GM23338 (cell line): Measurements from ENCODE around the gene STK4. TPM values are rescaled to one million over a fixed set of nuclear protein-coding genes. Genes with fewer than 3 reads are reported as not detected.

Source experiments
- ATAC-seq: fragments of 200-7000 bp; cut with Tn5 transposase; 3 replicates; pipeline ENCODE4 v1.9.1; 2020
- DNase-seq: peaks from one replicate; pipeline ENCODE4 v3.0.0-alpha.2; 2015; ENCODE audit warnings: low spot score
- H2AFZ ChIP-seq: fragments of 200-600 bp; sonication (generic); 2 replicates; pipeline ENCODE4 v1.8.0; 2016; ENCODE audit warnings: antibody characterized with exemption, mild to moderate bottlenecking, moderate library complexity
- H3F3A ChIP-seq: fragments of 200-600 bp; sonication (generic); replicated peaks from 2 replicates; pipeline ENCODE4 v1.8.0; 2017; ENCODE audit warnings: antibody characterized with exemption, mixed run types, low read depth
- H3K27ac ChIP-seq: fragments of 200-600 bp; sonication (generic); 2 replicates; pipeline ENCODE4 v1.6.1; 2016; ENCODE audit warnings: low read depth
- H3K27me3 ChIP-seq: fragments of 200-600 bp; sonication (generic); 2 replicates; pipeline ENCODE4 v1.8.0; 2016; ENCODE audit warnings: mild to moderate bottlenecking, mixed run types, moderate library complexity; ENCODE audit not compliant: insufficient read depth
- H3K36me3 ChIP-seq: fragments of 200-600 bp; sonication (generic); 2 replicates; pipeline ENCODE4 v1.8.0; 2016; ENCODE audit warnings: mild to moderate bottlenecking; ENCODE audit not compliant: insufficient read depth
- H3K4me1 ChIP-seq: fragments of 200-600 bp; sonication (generic); 2 replicates; pipeline ENCODE4 v1.8.0; 2016; ENCODE audit warnings: mild to moderate bottlenecking, moderate library complexity; ENCODE audit not compliant: insufficient read depth
- H3K4me2 ChIP-seq: fragments of 200-600 bp; sonication (generic); 2 replicates; pipeline ENCODE4 v1.7.1; 2017; ENCODE audit warnings: mixed run types
- H3K4me3 ChIP-seq: fragments of 200-600 bp; sonication (generic); 2 replicates; pipeline ENCODE4 v1.6.1; 2016; ENCODE audit warnings: mixed run types
- H3K79me2 ChIP-seq: fragments of 200-600 bp; sonication (generic); replicated peaks from 2 replicates; pipeline ENCODE4 v1.8.0; 2017; ENCODE audit warnings: mild to moderate bottlenecking; ENCODE audit not compliant: insufficient read depth
- H3K9me2 ChIP-seq: fragments of 200-600 bp; sonication (generic); 2 replicates; pipeline ENCODE4 v1.8.0; 2017; ENCODE audit not compliant: insufficient read depth
- H4K20me1 ChIP-seq: fragments of 200-600 bp; sonication (generic); replicated peaks from 2 replicates; pipeline ENCODE4 v1.8.0; 2017; ENCODE audit warnings: mild to moderate bottlenecking; ENCODE audit not compliant: insufficient read depth
- H3K27ac Mint-ChIP-seq: 2 replicates; pipeline ENCODE4 v1.8.0; 2020; ENCODE audit warnings: inconsistent platforms, mild to moderate bottlenecking, moderate library complexity, mixed read lengths
- H3K27me3 Mint-ChIP-seq: 3 replicates; pipeline ENCODE4 v1.8.0; 2022; ENCODE audit warnings: low read depth, mild to moderate bottlenecking, moderate library complexity, mixed read lengths, inconsistent platforms; ENCODE audit not compliant: insufficient read depth, poor library complexity
- H3K36me3 Mint-ChIP-seq: 3 replicates; pipeline ENCODE4 v1.8.0; 2021; ENCODE audit warnings: low read depth, mild to moderate bottlenecking, inconsistent platforms, moderate library complexity, mixed read lengths
- H3K4me1 Mint-ChIP-seq: 3 replicates; pipeline ENCODE4 v1.8.0; 2020; ENCODE audit warnings: mild to moderate bottlenecking, inconsistent platforms, mixed read lengths
- H3K4me3 Mint-ChIP-seq: 3 replicates; pipeline ENCODE4 v1.8.0; 2021; ENCODE audit warnings: moderate library complexity, mild to moderate bottlenecking, inconsistent platforms, mixed read lengths
- H3K9me3 Mint-ChIP-seq: 3 replicates; pipeline ENCODE4 v1.8.0; 2020; ENCODE audit warnings: moderate library complexity, mild to moderate bottlenecking, inconsistent platforms, mixed read lengths
- CREB1 ChIP-seq: fragments of 250-450 bp; sonication (Bioruptor Pico); IDR thresholded peaks from 2 replicates; pipeline ENCODE4 v1.5.0; 2020; ENCODE audit warnings: low read depth, mild to moderate bottlenecking, moderate library complexity
- ETS1 ChIP-seq: IDR thresholded peaks from 2 replicates; pipeline ENCODE4 v1.6.1; 2016; ENCODE audit warnings: antibody characterized with exemption
- EZH2 ChIP-seq: fragments of 200-600 bp; sonication (generic); IDR thresholded peaks from one replicate; pipeline ENCODE4 v1.8.0; 2017; ENCODE audit warnings: antibody characterized with exemption, mild to moderate bottlenecking, low read depth; ENCODE audit not compliant: unreplicated experiment
- POLR2AphosphoS5 ChIP-seq: IDR thresholded peaks from 2 replicates; pipeline ENCODE4 v1.6.1; 2016; ENCODE audit warnings: antibody characterized with exemption, low read depth
- ZNF331 ChIP-seq: fragments of 250-450 bp; sonication (Bioruptor Pico); IDR thresholded peaks from 2 replicates; pipeline ENCODE4 v1.5.0; 2020; ENCODE audit warnings: low read depth, mild to moderate bottlenecking, moderate library complexity
- polyA plus RNA-seq: library from polyadenylated mRNA; unstranded; fragments of >200 nt; fragmentation: Nextera tagmentation; extraction: Ambion mirVana; gene quantifications from 2 replicates; pipeline ENCODE4 v1.2.1, GENCODE V29; 2016
- total RNA-seq: library from RNA; depleted of rRNA; stranded (reverse); fragments of >200 nt; shearing (Covaris generic); gene quantifications from 2 replicates; pipeline ENCODE4 v1.2.3, GENCODE V29; 2014
- TF ChIP-seq, protein P1 (sequence below), 2 experiments: fragments of 200-600 bp in 1 of 2; sonication (generic) in 1 of 2; conservative IDR thresholded peaks; 2 replicates each; pipeline versions ENCODE4 v1.5.1 to v1.6.1; 2016 to 2017; ENCODE audit warnings: antibody characterized with exemption in 2 of 2, low read depth in 2 of 2, mild to moderate bottlenecking in 2 of 2, moderate library complexity in 1 of 2
- TF ChIP-seq, protein P2 (sequence below): fragments of 250-450 bp; sonication (Bioruptor Pico); IDR thresholded peaks from 2 replicates; pipeline ENCODE4 v1.5.0; 2020; ENCODE audit warnings: mild to moderate bottlenecking, moderate library complexity

Gene STK4
- total and polyA plus RNA-seq, 2 experiments from 2014 or later = 37.7 to 58.7 TPM

- H3K4me3 ChIP-seq = no peak overlapping the region
- no peak overlapping the region; the same call in 1 of the 2 replicates for H3K27ac Mint-ChIP-seq
- H3K9me3 Mint-ChIP-seq = no peaks in the 10 kb centered on the region
- H3K79me2 ChIP-seq = no peaks in the 10 kb centered on the region
- H2AFZ ChIP-seq = no peak overlapping the region
- DNase-seq (peak; percentile 43), ATAC-seq (peak; percentile 83)
- H3F3A ChIP-seq = peaks cover 3% of the 10 kb centered on the region; the same call in 1 of the 2 replicates
- no peaks in the 10 kb centered on the region for H3K4me1 ChIP-seq
- no peaks in the 10 kb centered on the region for H3K9me2 ChIP-seq
- no peak overlapping the region for H3K4me3 Mint-ChIP-seq
- H3K4me2 ChIP-seq = no peak overlapping the region
- no peaks in the 10 kb centered on the region for H3K27me3 Mint-ChIP-seq
- peaks cover 68% of the 10 kb centered on the region for H3K36me3 Mint-ChIP-seq
- H3K27ac ChIP-seq = no peak overlapping the region
- peaks cover 24% of the 10 kb centered on the region for H3K36me3 ChIP-seq
- H4K20me1 ChIP-seq = peaks cover 13% of the 10 kb centered on the region
- no peaks in the 10 kb centered on the region for H3K4me1 Mint-ChIP-seq
- no peaks in the 10 kb centered on the region for H3K27me3 ChIP-seq
- TF ChIP-seq, protein P1, sequence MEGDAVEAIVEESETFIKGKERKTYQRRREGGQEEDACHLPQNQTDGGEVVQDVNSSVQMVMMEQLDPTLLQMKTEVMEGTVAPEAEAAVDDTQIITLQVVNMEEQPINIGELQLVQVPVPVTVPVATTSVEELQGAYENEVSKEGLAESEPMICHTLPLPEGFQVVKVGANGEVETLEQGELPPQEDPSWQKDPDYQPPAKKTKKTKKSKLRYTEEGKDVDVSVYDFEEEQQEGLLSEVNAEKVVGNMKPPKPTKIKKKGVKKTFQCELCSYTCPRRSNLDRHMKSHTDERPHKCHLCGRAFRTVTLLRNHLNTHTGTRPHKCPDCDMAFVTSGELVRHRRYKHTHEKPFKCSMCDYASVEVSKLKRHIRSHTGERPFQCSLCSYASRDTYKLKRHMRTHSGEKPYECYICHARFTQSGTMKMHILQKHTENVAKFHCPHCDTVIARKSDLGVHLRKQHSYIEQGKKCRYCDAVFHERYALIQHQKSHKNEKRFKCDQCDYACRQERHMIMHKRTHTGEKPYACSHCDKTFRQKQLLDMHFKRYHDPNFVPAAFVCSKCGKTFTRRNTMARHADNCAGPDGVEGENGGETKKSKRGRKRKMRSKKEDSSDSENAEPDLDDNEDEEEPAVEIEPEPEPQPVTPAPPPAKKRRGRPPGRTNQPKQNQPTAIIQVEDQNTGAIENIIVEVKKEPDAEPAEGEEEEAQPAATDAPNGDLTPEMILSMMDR (conservative IDR thresholded peaks at IDR 0.05; ENCODE audit: low read depth in 2 of 2) = peak; percentile 33 to 36; a peak in 3 of 4 replicates
- TF ChIP-seq CREB1 = no peak
These were observed 23.9 kb upstream of the STK4 start for GRCh38 chr20:44942264-44942973.

DNA sequence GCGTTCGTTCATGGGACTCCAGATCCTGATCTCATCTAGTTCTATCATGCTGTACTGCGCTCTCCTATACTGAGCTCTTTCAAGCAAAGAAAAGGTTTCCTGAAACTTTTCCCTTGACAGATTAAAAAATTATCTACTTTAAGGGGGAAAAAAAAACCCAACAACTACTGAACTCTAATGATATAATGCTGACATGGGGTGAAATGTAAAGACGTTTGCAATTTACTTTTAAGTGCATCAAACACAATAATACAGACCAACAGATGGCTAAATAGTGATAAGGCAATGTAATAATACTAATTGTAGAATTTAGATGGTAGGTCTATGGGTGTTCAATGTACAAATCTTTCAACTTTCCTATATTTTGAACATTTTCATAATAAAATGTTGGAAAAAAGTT, 22.5 kb upstream of the STK4 start:
- Mint-ChIP-seq H3K9me3 (no peaks in the 10 kb centered on the region), H3K36me3 (peaks cover 67% of the 10 kb centered on the region), H3K27me3 (no peaks in the 10 kb centered on the region), H3K27ac (no peak overlapping the region), H3K4me3 (no peak overlapping the region), H3K4me1 (no peaks in the 10 kb centered on the region)
- Histone ChIP-seq H3K4me2 (no peak overlapping the region), H4K20me1 (peaks cover 16% of the 10 kb centered on the region), H3F3A (peaks cover 7% of the 10 kb centered on the region; the same call in 1 of the 2 replicates), H3K9me2 (no peaks in the 10 kb centered on the region), H3K27me3 (no peaks in the 10 kb centered on the region), H3K4me3 (no peak overlapping the region), H2AFZ (no peak overlapping the region), H3K36me3 (peaks cover 23% of the 10 kb centered on the region; the same call in 1 of the 2 replicates), H3K27ac (no peak overlapping the region), H3K79me2 (no peaks in the 10 kb centered on the region), H3K4me1 (no peaks in the 10 kb centered on the region)
- ATAC-seq (no peak), DNase-seq (no peak)
- TF ChIP-seq CREB1 (no peak), ZNF331 (CRISPR knock-in tag) (no peak), ETS1 (no peak), EZH2 (no peak), POLR2AphosphoS5 (no peak)
- TF ChIP-seq, protein P2, sequence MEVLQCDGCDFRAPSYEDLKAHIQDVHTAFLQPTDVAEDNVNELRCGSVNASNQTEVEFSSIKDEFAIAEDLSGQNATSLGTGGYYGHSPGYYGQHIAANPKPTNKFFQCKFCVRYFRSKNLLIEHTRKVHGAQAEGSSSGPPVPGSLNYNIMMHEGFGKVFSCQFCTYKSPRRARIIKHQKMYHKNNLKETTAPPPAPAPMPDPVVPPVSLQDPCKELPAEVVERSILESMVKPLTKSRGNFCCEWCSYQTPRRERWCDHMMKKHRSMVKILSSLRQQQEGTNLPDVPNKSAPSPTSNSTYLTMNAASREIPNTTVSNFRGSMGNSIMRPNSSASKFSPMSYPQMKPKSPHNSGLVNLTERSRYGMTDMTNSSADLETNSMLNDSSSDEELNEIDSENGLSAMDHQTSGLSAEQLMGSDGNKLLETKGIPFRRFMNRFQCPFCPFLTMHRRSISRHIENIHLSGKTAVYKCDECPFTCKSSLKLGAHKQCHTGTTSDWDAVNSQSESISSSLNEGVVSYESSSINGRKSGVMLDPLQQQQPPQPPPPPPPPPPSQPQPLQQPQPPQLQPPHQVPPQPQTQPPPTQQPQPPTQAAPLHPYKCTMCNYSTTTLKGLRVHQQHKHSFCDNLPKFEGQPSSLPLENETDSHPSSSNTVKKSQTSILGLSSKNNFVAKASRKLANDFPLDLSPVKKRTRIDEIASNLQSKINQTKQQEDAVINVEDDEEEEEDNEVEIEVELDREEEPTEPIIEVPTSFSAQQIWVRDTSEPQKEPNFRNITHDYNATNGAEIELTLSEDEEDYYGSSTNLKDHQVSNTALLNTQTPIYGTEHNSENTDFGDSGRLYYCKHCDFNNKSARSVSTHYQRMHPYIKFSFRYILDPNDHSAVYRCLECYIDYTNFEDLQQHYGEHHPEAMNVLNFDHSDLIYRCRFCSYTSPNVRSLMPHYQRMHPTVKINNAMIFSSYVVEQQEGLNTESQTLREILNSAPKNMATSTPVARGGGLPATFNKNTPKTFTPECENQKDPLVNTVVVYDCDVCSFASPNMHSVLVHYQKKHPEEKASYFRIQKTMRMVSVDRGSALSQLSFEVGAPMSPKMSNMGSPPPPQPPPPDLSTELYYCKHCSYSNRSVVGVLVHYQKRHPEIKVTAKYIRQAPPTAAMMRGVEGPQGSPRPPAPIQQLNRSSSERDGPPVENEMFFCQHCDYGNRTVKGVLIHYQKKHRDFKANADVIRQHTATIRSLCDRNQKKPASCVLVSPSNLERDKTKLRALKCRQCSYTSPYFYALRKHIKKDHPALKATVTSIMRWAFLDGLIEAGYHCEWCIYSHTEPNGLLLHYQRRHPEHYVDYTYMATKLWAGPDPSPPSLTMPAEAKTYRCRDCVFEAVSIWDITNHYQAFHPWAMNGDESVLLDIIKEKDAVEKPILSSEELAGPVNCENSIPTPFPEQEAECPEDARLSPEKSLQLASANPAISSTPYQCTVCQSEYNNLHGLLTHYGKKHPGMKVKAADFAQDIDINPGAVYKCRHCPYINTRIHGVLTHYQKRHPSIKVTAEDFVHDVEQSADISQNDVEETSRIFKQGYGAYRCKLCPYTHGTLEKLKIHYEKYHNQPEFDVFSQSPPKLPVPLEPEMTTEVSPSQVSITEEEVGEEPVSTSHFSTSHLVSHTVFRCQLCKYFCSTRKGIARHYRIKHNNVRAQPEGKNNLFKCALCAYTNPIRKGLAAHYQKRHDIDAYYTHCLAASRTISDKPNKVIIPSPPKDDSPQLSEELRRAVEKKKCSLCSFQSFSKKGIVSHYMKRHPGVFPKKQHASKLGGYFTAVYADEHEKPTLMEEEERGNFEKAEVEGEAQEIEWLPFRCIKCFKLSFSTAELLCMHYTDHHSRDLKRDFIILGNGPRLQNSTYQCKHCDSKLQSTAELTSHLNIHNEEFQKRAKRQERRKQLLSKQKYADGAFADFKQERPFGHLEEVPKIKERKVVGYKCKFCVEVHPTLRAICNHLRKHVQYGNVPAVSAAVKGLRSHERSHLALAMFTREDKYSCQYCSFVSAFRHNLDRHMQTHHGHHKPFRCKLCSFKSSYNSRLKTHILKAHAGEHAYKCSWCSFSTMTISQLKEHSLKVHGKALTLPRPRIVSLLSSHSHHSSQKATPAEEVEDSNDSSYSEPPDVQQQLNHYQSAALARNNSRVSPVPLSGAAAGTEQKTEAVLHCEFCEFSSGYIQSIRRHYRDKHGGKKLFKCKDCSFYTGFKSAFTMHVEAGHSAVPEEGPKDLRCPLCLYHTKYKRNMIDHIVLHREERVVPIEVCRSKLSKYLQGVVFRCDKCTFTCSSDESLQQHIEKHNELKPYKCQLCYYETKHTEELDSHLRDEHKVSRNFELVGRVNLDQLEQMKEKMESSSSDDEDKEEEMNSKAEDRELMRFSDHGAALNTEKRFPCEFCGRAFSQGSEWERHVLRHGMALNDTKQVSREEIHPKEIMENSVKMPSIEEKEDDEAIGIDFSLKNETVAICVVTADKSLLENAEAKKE (CRISPR knock-in tag) = no peak
- TF ChIP-seq, protein P1 (conservative IDR thresholded peaks at IDR 0.05; ENCODE audit: low read depth in 2 of 2) = no peak
